ENCODE data around the gene ICA1.
"Not testable (repeated sequence)": the region's sequence is repeated elsewhere in the genome, so short reads cannot be mapped to it uniquely, and the experiment has no call there.

- not testable (repeated sequence) for TF ChIP-seq CTCF (IDR thresholded peaks at IDR 0.05 in 4 of 5, conservative IDR thresholded peaks at IDR 0.05 in 1 of 5); POLR2A (IDR thresholded peaks at IDR 0.05)
Observed at GRCh38 chr7:8239702-8240362, 22.1 kb downstream of the ICA1 start.

Measured in gastrocnemius medialis (tissue), 4 donors.